SH-SY5Y (cell line): ENCODE results near the gene SGCE.

Experiments used
- GATA2 ChIP-seq: IDR thresholded peaks from 2 replicates; pipeline ENCODE4 v1.6.1; 2011; ENCODE audit warnings: mild to moderate bottlenecking, low read depth, low read length
- GATA3 ChIP-seq: IDR thresholded peaks from 2 replicates; pipeline ENCODE4 v1.6.1; 2011; ENCODE audit warnings: low read depth, mild to moderate bottlenecking, low read length, moderate library complexity

DNA sequence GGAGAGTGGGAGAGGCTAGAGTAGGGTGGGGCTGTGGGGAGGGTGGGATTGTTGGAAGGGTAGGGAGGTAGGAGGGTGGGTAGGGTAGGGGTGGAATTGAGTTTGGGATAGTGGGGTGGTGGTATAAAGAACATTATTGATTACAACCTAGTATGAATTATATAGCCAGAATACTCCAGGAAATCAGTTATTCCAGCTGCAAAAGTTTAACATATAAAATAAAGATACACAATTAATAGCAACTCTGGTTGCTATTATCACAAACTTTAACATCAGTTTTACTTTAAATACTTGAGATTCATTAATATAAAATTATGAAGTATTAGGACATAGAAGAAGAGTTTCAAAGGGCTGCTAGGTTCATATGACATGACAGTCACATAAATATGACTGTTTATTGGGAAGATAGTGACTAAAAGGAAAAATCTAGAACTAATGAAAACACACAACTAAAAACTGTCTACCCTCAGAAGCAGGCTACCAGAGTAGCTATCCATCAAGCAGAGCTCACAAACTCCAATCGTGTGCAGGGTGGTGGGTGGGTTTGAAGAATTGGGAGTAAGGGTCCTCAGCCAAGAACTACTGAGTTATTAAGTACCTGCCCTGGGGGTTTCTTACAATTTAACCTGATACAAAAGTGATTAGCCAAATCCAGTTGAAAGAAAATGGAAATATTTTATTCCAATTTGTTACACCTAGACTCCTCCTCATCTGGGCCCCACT, 14.0 kb upstream of the SGCE start:
- no peak for TF ChIP-seq GATA2
- TF ChIP-seq GATA3, result no peak
